K562 (cell line): ENCODE results near the gene MRPS18B. TPM values are rescaled to one million over a fixed set of nuclear protein-coding genes. Genes with fewer than 3 reads are reported as not detected.

ENCODE experiments used
- ARHGAP35 ChIP-seq: fragments of 450-650 bp; IDR thresholded peaks from 2 replicates; pipeline ENCODE4 v1.6.1; 2018; ENCODE audit not compliant: partially characterized antibody
- CREB3 ChIP-seq: fragments of 450-650 bp; conservative IDR thresholded peaks from 2 replicates; pipeline ENCODE4 v1.6.1; 2016; ENCODE audit warnings: missing genetic modification characterization, low read depth, mild to moderate bottlenecking, missing compliant biosample characterization, moderate library complexity
- CSDE1 ChIP-seq, 2 experiments: fragments of 450-650 bp; IDR thresholded peaks; 2 replicates each; pipeline ENCODE4 v1.6.1; 2016; ENCODE audit warnings: mild to moderate bottlenecking in 1 of 2
- EP300 ChIP-seq: IDR thresholded peaks from 2 replicates; pipeline ENCODE4 v1.6.1; 2012; ENCODE audit warnings: low read length, improper control_type of control experiment
- ERF ChIP-seq: fragments of 450-650 bp; formaldehyde crosslinking; IDR thresholded peaks from 2 replicates; pipeline ENCODE4 v1.4.0; 2020; ENCODE audit warnings: mild to moderate bottlenecking, mixed read lengths
- EWSR1 ChIP-seq: fragments of 450-650 bp; IDR thresholded peaks from 2 replicates; pipeline ENCODE4 v1.6.1; 2018; ENCODE audit warnings: borderline replicate concordance, mild to moderate bottlenecking, low read depth, moderate library complexity; ENCODE audit not compliant: partially characterized antibody
- GTF2B ChIP-seq: IDR thresholded peaks from 2 replicates; pipeline ENCODE4 v1.6.1; 2011; ENCODE audit not compliant: insufficient read length; ENCODE audit errors: extremely low read depth
- HDAC2 ChIP-seq: fragments of 450-650 bp; IDR thresholded peaks from 2 replicates; pipeline ENCODE4 v1.6.1; 2016; ENCODE audit warnings: mild to moderate bottlenecking
- KDM5B ChIP-seq: fragments of 200-600 bp; sonication (generic); IDR thresholded peaks from 2 replicates; pipeline ENCODE4 v1.6.1; 2012; ENCODE audit warnings: low read depth, mild to moderate bottlenecking, moderate library complexity, low read length, control low read depth, inconsistent platforms; ENCODE audit not compliant: insufficient replicate concordance
- KLF10 ChIP-seq: fragments of 250-450 bp; sonication (Bioruptor Pico); IDR thresholded peaks from 2 replicates; pipeline ENCODE4 v1.6.1; 2021; ENCODE audit warnings: matching md5 sums
- MTF1 ChIP-seq: fragments of 250-450 bp; sonication (Bioruptor Pico); IDR thresholded peaks from 2 replicates; pipeline ENCODE4 v1.9.0; 2021; ENCODE audit warnings: moderate library complexity, mild to moderate bottlenecking, inconsistent platforms, borderline replicate concordance
- NFXL1 ChIP-seq: fragments of 450-650 bp; formaldehyde crosslinking; IDR thresholded peaks from 2 replicates; pipeline ENCODE4 v1.4.0; 2021; ENCODE audit warnings: mild to moderate bottlenecking
- SNIP1 ChIP-seq: fragments of 450-650 bp; IDR thresholded peaks from 2 replicates; pipeline ENCODE4 v1.7.1; 2017; ENCODE audit warnings: low read depth, mild to moderate bottlenecking
- TCFL5 ChIP-seq: fragments of 250-450 bp; sonication (Bioruptor Pico); conservative IDR thresholded peaks from 2 replicates; pipeline ENCODE4 v1.6.1; 2021; ENCODE audit warnings: mild to moderate bottlenecking, moderate library complexity, matching md5 sums
- ZKSCAN1 ChIP-seq: fragments of 150-350 bp; IDR thresholded peaks from 2 replicates; pipeline ENCODE4 v1.6.1; 2016; ENCODE audit warnings: low read depth, low read length
- ZNF146 ChIP-seq: IDR thresholded peaks from one replicate; pipeline ENCODE4 v1.6.1; 2018; ENCODE audit warnings: missing compliant biosample characterization; ENCODE audit not compliant: unreplicated experiment
- ZNF785 ChIP-seq: fragments of 250-450 bp; sonication (Bioruptor Pico); IDR thresholded peaks from 2 replicates; pipeline ENCODE4 v1.4.0; 2020; ENCODE audit warnings: mild to moderate bottlenecking
- polyA plus RNA-seq, 8 experiments: library from polyadenylated mRNA; depleted of rRNA in 4 of 8; stranded (reverse) in 5 of 8; unstranded in 3 of 8; fragments of >200 nt; fragmentation: Nextera tagmentation in 2 of 8; fragmentation: Illumina TruSeq in 1 of 8; extraction: Ambion mirVana in 2 of 8; extraction: Trizol in 1 of 8; gene quantifications; 2 replicates each; pipeline versions ENCODE4 v1.2.1 to v1.2.3, GENCODE V29; 2011 to 2014; ENCODE audit warnings: inconsistent platforms in 1 of 8, missing spikeins in 1 of 8
- total RNA-seq, 7 experiments: library from RNA; depleted of rRNA in 6 of 7; stranded (reverse); fragments of >200 nt in 6 of 7; fragmentation: Illumina TruSeq in 2 of 7; extraction: Trizol in 2 of 7; gene quantifications; 2 replicates each; pipeline versions ENCODE4 v1.2.1 to v1.2.3, GENCODE V29; 2011 to 2021; ENCODE audit warnings: low replicate concordance in 1 of 7
- TF ChIP-seq, protein P1 (sequence below), 2 experiments: fragments of 200-800 bp in 1 of 2; sonication (Bioruptor generic) in 1 of 2; sonication (generic) in 1 of 2; formaldehyde crosslinking in 1 of 2; IDR thresholded peaks in 1 of 2; conservative IDR thresholded peaks in 1 of 2; 2 replicates each; pipeline versions ENCODE4 v1.5.0 to v1.6.1; 2016 to 2020; ENCODE audit warnings: missing compliant biosample characterization in 1 of 2, missing genetic modification characterization in 1 of 2, missing genetic modification reagents in 1 of 2
- TF ChIP-seq, protein P2 (sequence below): sonication (generic); formaldehyde crosslinking; IDR thresholded peaks from 2 replicates; pipeline ENCODE4 v1.8.0; 2022; ENCODE audit warnings: mild to moderate bottlenecking, missing genetic modification reagents

Gene MRPS18B
- total and polyA plus RNA-seq, 9 of the 15 experiments (the other 6 are each of a cell fraction or from before 2014, with no cell fraction given) = 132 to 383 (median 178) TPM

DNA sequence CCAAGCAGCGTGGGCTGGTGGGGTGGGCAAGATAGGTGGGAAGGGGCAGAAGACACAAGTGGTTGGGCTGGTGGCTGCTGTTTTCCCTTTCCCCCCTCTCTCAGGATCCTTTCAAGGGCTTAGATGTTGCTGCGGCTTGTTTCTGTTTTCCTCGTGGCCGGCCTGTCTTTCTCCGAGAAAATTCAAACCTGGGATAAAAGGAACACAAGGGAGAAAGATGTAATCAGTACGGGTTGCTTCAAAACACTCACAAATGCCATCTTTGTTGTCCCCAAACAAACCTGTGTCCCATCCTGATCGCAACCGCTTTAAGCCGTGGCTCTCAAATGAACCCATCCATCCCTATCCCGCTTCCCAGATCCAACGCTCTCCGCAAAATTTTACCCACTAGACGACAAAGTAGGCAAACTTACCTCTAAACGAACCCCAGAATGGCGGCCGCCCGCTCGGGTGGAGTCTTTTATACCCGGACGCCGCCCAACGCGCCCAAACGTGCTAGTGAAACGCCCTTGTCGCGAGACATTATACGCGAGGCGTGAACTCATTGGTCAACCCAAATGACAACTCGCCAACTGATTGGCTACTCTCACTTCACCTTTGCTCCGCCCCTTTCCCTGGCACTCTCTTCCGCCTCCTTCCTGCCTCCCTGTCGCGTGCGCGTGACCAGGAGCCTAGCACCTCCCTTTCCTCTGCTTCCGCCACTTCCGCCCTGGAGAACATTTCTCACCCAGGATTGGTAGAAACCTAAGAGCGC lies 652 bp upstream of the MRPS18B start, which contains the start of gene PPP1R10 (continued):
- TF ChIP-seq, protein P1, sequence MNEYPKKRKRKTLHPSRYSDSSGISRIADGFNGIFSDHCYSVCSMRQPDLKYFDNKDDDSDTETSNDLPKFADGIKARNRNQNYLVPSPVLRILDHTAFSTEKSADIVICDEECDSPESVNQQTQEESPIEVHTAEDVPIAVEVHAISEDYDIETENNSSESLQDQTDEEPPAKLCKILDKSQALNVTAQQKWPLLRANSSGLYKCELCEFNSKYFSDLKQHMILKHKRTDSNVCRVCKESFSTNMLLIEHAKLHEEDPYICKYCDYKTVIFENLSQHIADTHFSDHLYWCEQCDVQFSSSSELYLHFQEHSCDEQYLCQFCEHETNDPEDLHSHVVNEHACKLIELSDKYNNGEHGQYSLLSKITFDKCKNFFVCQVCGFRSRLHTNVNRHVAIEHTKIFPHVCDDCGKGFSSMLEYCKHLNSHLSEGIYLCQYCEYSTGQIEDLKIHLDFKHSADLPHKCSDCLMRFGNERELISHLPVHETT (CRISPR knock-in tag; conservative IDR thresholded peaks at IDR 0.05 in 1 of 2, IDR thresholded peaks at IDR 0.05 in 1 of 2) = no peak
- TF ChIP-seq TCFL5 (CRISPR knock-in tag) (peak; percentile 67), EP300 (peak; percentile 39; the same call in 1 of the 2 replicates), ZNF785 (CRISPR knock-in tag) (no peak), MTF1 (CRISPR knock-in tag) (0 out of 2 replicates have a peak, but pooled peaks have one; percentile 6), ZNF146 (CRISPR knock-in tag) (no peak), CSDE1 (IDR thresholded peaks at IDR 0.05) (peak in 1 of 2 experiments; percentile 77; a peak in 2 of 4 replicates), HDAC2 (peak; percentile 69), SNIP1 (peak; percentile 70), CREB3 (tag) (no peak), ZKSCAN1 (0 out of 2 replicates have a peak, but pooled peaks have one; percentile 7), KLF10 (CRISPR knock-in tag) (peak; percentile 88; the same call in 1 of the 2 replicates), ARHGAP35 (peak; percentile 87), GTF2B (peak; percentile 97), ERF (peak; percentile 97), KDM5B (peak; percentile 99), NFXL1 (CRISPR knock-in tag) (peak; percentile 94), EWSR1 (no peak)
- TF ChIP-seq, protein P2, sequence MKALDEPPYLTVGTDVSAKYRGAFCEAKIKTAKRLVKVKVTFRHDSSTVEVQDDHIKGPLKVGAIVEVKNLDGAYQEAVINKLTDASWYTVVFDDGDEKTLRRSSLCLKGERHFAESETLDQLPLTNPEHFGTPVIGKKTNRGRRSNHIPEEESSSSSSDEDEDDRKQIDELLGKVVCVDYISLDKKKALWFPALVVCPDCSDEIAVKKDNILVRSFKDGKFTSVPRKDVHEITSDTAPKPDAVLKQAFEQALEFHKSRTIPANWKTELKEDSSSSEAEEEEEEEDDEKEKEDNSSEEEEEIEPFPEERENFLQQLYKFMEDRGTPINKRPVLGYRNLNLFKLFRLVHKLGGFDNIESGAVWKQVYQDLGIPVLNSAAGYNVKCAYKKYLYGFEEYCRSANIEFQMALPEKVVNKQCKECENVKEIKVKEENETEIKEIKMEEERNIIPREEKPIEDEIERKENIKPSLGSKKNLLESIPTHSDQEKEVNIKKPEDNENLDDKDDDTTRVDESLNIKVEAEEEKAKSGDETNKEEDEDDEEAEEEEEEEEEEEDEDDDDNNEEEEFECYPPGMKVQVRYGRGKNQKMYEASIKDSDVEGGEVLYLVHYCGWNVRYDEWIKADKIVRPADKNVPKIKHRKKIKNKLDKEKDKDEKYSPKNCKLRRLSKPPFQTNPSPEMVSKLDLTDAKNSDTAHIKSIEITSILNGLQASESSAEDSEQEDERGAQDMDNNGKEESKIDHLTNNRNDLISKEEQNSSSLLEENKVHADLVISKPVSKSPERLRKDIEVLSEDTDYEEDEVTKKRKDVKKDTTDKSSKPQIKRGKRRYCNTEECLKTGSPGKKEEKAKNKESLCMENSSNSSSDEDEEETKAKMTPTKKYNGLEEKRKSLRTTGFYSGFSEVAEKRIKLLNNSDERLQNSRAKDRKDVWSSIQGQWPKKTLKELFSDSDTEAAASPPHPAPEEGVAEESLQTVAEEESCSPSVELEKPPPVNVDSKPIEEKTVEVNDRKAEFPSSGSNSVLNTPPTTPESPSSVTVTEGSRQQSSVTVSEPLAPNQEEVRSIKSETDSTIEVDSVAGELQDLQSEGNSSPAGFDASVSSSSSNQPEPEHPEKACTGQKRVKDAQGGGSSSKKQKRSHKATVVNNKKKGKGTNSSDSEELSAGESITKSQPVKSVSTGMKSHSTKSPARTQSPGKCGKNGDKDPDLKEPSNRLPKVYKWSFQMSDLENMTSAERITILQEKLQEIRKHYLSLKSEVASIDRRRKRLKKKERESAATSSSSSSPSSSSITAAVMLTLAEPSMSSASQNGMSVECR (CRISPR knock-in tag) = no peak; the same call in 1 of the 2 replicates
